Measurements from ENCODE around the gene HTR4.

HTR4 gene

GRCh38 chr5:148606296-148606695, 48.0 kb downstream of the HTR4 start:
- DNase-seq: no peak

GRCh38 chr5:148599187-148599586, 55.1 kb downstream of the HTR4 start:
- DNase-seq: no peak

- no peak for DNase-seq
Measured at GRCh38 chr5:148595697-148596096, 58.6 kb downstream of the HTR4 start.

GRCh38 chr5:148586796-148587195, 67.5 kb downstream of the HTR4 start:
- DNase-seq: no peak

GRCh38 chr5:148585988-148586387, 68.3 kb downstream of the HTR4 start:
- no peak for DNase-seq

- no peak for DNase-seq
Measured at GRCh38 chr5:148584103-148584502, 70.2 kb downstream of the HTR4 start.

GRCh38 chr5:148583421-148583965, 70.8 kb downstream of the HTR4 start:
- no peak for DNase-seq

- DNase-seq: no peak
Measured at GRCh38 chr5:148574167-148574566, 80.2 kb downstream of the HTR4 start.

GRCh38 chr5:148573374-148573773, 81.0 kb downstream of the HTR4 start:
- DNase-seq: peak in 1 of 4 experiments; percentile 0

GRCh38 chr5:148569948-148570347, 84.4 kb downstream of the HTR4 start:
- no peak for DNase-seq

- DNase-seq: no peak
Measured at GRCh38 chr5:148565148-148565547, 89.2 kb downstream of the HTR4 start.

- no peak for DNase-seq
Measured at GRCh38 chr5:148563021-148563420, 91.3 kb downstream of the HTR4 start.

GRCh38 chr5:148561801-148562311, 92.5 kb downstream of the HTR4 start:
- no peak for DNase-seq

- DNase-seq: no peak
Measured at GRCh38 chr5:148559461-148559860, 94.9 kb downstream of the HTR4 start.

- DNase-seq: no peak
Measured at GRCh38 chr5:148558892-148559291, 95.4 kb downstream of the HTR4 start.

- DNase-seq: no peak
Measured at GRCh38 chr5:148556835-148557234, 97.5 kb downstream of the HTR4 start.

- DNase-seq: no peak
Measured at GRCh38 chr5:148554621-148555020, 99.7 kb downstream of the HTR4 start.

GRCh38 chr5:148543727-148544126, 110.6 kb downstream of the HTR4 start:
- DNase-seq: no peak

GRCh38 chr5:148542812-148543211, 111.5 kb downstream of the HTR4 start:
- no peak for DNase-seq

GRCh38 chr5:148541054-148541835, 113.1 kb downstream of the HTR4 start:
- no peak for DNase-seq

GRCh38 chr5:148540647-148541046, 113.7 kb downstream of the HTR4 start:
- DNase-seq: no peak

- no peak for DNase-seq
Measured at GRCh38 chr5:148539851-148540250, 114.5 kb downstream of the HTR4 start.

- DNase-seq: no peak
Measured at GRCh38 chr5:148535190-148535589, 119.1 kb downstream of the HTR4 start.

- no peak for DNase-seq
Measured at GRCh38 chr5:148532969-148533670, 121.2 kb downstream of the HTR4 start.

All from activated naive CD4-positive, alpha-beta T cell (primary cell).